Activated T-helper 1 cell treated with Interleukin-2 at 50 U/mL for 16 hours (primary cell): ENCODE data around the gene HRAS.
"Not testable (repeated sequence)": the region's sequence is repeated elsewhere in the genome, so short reads cannot be mapped to it uniquely, and the experiment has no call there.

Source experiments
- DNase-seq: peaks from one replicate; pipeline ENCODE4 v3.0.0-alpha.2; 2020; ENCODE audit warnings: low read depth

Gene HRAS

GRCh38 chr11:532986-533585 lies 2.3 kb downstream of the HRAS start:
- DNase-seq, result no peak

- DNase-seq, result no peak
These were observed 2.8 kb downstream of the HRAS start for GRCh38 chr11:532527-532985.

- no peak for DNase-seq
These were observed 3.4 kb downstream of the HRAS start for GRCh38 chr11:531919-532526.

- DNase-seq, result no peak
These were observed 4.2 kb downstream of the HRAS start for GRCh38 chr11:530960-531831.

GRCh38 chr11:529728-530411 lies 5.5 kb downstream of the HRAS start:
- no peak for DNase-seq

GRCh38 chr11:528815-529727 lies 6.3 kb downstream of the HRAS start:
- no peak for DNase-seq

GRCh38 chr11:528166-528814 lies 7.1 kb downstream of the HRAS start:
- DNase-seq, result no peak

- no peak for DNase-seq
These were observed 9.2 kb downstream of the HRAS start for GRCh38 chr11:526192-526591.

- no peak for DNase-seq
These were observed 14.1 kb downstream of the HRAS start for GRCh38 chr11:521177-521688.

GRCh38 chr11:520428-521176 lies 14.8 kb downstream of the HRAS start:
- DNase-seq, result no peak

- DNase-seq, result peak; percentile 87
These were observed 16.7 kb downstream of the HRAS start for GRCh38 chr11:518463-519202.

GRCh38 chr11:516918-517685 lies 18.3 kb downstream of the HRAS start:
- not testable (repeated sequence) for DNase-seq

- no peak for DNase-seq
These were observed 19.0 kb downstream of the HRAS start for GRCh38 chr11:516400-516799.

GRCh38 chr11:515131-515530 lies 20.2 kb downstream of the HRAS start:
- DNase-seq, result no peak

GRCh38 chr11:514606-515005 lies 20.8 kb downstream of the HRAS start:
- DNase-seq, result no peak

- DNase-seq, result no peak
These were observed 22.4 kb downstream of the HRAS start for GRCh38 chr11:512761-513595.

GRCh38 chr11:508956-509355 lies 26.4 kb downstream of the HRAS start:
- no peak for DNase-seq
